OCI-LY1 (cell line): ENCODE data around the gene PLAAT5.
"Not testable (repeated sequence)": the region's sequence is repeated elsewhere in the genome, so short reads cannot be mapped to it uniquely, and the experiment has no call there.

Source experiments
- H2AFZ ChIP-seq: fragments of 200-600 bp; sonication (generic), shearing (Covaris generic); 2 replicates; pipeline ENCODE4 v1.6.0; 2014; ENCODE audit warnings: antibody characterized with exemption, mild to moderate bottlenecking, low read length
- H3F3A ChIP-seq: fragments of 200-600 bp; sonication (generic), shearing (Covaris generic); 2 replicates; pipeline ENCODE4 v1.6.0; 2014; ENCODE audit warnings: mild to moderate bottlenecking, antibody characterized with exemption, low read length, moderate library complexity; ENCODE audit not compliant: insufficient read depth
- H3K27ac ChIP-seq: fragments of 200-600 bp; sonication (generic); 2 replicates; pipeline ENCODE4 v1.5.1; 2014; ENCODE audit warnings: low read length, mixed run types, mild to moderate bottlenecking, low read depth; ENCODE audit not compliant: poor library complexity, severe bottlenecking
- H3K27me3 ChIP-seq: fragments of 200-600 bp; sonication (generic); 2 replicates; pipeline ENCODE4 v1.6.0; 2014; ENCODE audit warnings: antibody characterized with exemption, mild to moderate bottlenecking, low read length, moderate library complexity; ENCODE audit not compliant: insufficient read depth
- H3K36me3 ChIP-seq: fragments of 200-600 bp; sonication (generic); 2 replicates; pipeline ENCODE4 v1.6.1; 2014; ENCODE audit warnings: mild to moderate bottlenecking, antibody characterized with exemption, low read length, moderate library complexity, mixed read lengths; ENCODE audit not compliant: insufficient read depth
- H3K4me1 ChIP-seq: fragments of 200-600 bp; sonication (generic); 2 replicates; pipeline ENCODE4 v1.5.1; 2014; ENCODE audit warnings: mild to moderate bottlenecking, low read length, moderate library complexity; ENCODE audit not compliant: insufficient read depth, severe bottlenecking
- H3K4me2 ChIP-seq: fragments of 200-600 bp; sonication (generic), shearing (Covaris generic); 2 replicates; pipeline ENCODE4 v1.6.1; 2014; ENCODE audit warnings: low read length
- H3K4me3 ChIP-seq: fragments of 200-600 bp; sonication (generic); 2 replicates; pipeline ENCODE4 v1.5.1; 2014; ENCODE audit warnings: low read length, low read depth, mild to moderate bottlenecking, mixed read lengths; ENCODE audit not compliant: poor library complexity, severe bottlenecking
- H3K79me2 ChIP-seq: fragments of 200-600 bp; shearing (Covaris generic); 2 replicates; pipeline ENCODE4 v1.6.1; 2016; ENCODE audit warnings: mixed run types, low read length, mixed read lengths; ENCODE audit not compliant: insufficient read depth
- H3K9ac ChIP-seq: fragments of 200-600 bp; sonication (generic), shearing (Covaris generic); 2 replicates; pipeline ENCODE4 v1.6.1; 2014; ENCODE audit warnings: mild to moderate bottlenecking, low read length, mixed read lengths
- H3K9me2 ChIP-seq: fragments of 200-600 bp; sonication (generic), shearing (Covaris generic); 2 replicates; pipeline ENCODE4 v1.6.1; 2014; ENCODE audit warnings: low read depth, mild to moderate bottlenecking, low read length, mixed read lengths
- H3K9me3 ChIP-seq: fragments of 200-600 bp; shearing (Covaris generic); 2 replicates; pipeline ENCODE4 v1.6.1; 2014; ENCODE audit warnings: low read length, mixed read lengths
- H4K20me1 ChIP-seq: fragments of 200-600 bp; sonication (generic), shearing (Covaris generic); 2 replicates; pipeline ENCODE4 v1.6.0; 2016; ENCODE audit warnings: mild to moderate bottlenecking, low read length; ENCODE audit not compliant: insufficient read depth
- EZH2 ChIP-seq: fragments of 200-600 bp; sonication (generic), shearing (Covaris generic); IDR thresholded peaks from 2 replicates; pipeline ENCODE4 v1.8.0; 2017; ENCODE audit warnings: borderline replicate concordance, mixed run types, mild to moderate bottlenecking, antibody characterized with exemption, low read length, moderate library complexity, mixed read lengths
- TF ChIP-seq, protein P1 (sequence below): fragments of 200-600 bp; sonication (generic), shearing (Covaris generic); IDR thresholded peaks from 2 replicates; pipeline ENCODE4 v1.5.1; 2017; ENCODE audit warnings: mild to moderate bottlenecking, antibody characterized with exemption, low read length, moderate library complexity, mixed read lengths

PLAAT5 gene

DNA sequence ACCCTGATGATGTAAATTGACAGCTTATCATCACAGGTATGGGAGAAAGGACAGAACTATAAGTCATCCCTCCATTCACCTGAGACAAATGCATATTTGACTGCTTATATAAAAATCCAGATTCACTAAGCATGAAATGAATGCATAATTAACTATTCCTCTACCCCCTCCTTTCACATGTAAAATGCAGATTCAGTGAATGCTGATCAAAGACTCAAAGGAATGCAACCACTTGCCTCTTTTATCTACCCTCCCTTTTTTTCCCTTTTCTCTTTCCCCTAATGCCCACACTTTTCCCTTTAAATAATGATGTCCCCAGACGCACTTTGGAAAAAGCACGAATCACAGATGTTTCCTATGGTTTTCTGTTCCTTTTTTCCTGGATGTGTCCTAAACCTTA lies 41.1 kb upstream of the PLAAT5 start:
- Histone ChIP-seq H3K9me2 (no peaks in the 10 kb centered on the region), H3K4me2 (no peak overlapping the region), H3K4me1 (peaks cover 9% of the 10 kb centered on the region), H3K36me3 (no peaks in the 10 kb centered on the region), H2AFZ (no peak overlapping the region), H3K27ac (no peak overlapping the region), H3K27me3 (no peaks in the 10 kb centered on the region), H3K79me2 (no peaks in the 10 kb centered on the region), H4K20me1 (no peaks in the 10 kb centered on the region), H3K9me3 (no peaks in the 10 kb centered on the region), H3K4me3 (no peak overlapping the region), H3K9ac (no peak overlapping the region), H3F3A (no peaks in the 10 kb centered on the region)
- TF ChIP-seq, protein P1, sequence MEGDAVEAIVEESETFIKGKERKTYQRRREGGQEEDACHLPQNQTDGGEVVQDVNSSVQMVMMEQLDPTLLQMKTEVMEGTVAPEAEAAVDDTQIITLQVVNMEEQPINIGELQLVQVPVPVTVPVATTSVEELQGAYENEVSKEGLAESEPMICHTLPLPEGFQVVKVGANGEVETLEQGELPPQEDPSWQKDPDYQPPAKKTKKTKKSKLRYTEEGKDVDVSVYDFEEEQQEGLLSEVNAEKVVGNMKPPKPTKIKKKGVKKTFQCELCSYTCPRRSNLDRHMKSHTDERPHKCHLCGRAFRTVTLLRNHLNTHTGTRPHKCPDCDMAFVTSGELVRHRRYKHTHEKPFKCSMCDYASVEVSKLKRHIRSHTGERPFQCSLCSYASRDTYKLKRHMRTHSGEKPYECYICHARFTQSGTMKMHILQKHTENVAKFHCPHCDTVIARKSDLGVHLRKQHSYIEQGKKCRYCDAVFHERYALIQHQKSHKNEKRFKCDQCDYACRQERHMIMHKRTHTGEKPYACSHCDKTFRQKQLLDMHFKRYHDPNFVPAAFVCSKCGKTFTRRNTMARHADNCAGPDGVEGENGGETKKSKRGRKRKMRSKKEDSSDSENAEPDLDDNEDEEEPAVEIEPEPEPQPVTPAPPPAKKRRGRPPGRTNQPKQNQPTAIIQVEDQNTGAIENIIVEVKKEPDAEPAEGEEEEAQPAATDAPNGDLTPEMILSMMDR, result no peak
- no peak for TF ChIP-seq EZH2

DNA sequence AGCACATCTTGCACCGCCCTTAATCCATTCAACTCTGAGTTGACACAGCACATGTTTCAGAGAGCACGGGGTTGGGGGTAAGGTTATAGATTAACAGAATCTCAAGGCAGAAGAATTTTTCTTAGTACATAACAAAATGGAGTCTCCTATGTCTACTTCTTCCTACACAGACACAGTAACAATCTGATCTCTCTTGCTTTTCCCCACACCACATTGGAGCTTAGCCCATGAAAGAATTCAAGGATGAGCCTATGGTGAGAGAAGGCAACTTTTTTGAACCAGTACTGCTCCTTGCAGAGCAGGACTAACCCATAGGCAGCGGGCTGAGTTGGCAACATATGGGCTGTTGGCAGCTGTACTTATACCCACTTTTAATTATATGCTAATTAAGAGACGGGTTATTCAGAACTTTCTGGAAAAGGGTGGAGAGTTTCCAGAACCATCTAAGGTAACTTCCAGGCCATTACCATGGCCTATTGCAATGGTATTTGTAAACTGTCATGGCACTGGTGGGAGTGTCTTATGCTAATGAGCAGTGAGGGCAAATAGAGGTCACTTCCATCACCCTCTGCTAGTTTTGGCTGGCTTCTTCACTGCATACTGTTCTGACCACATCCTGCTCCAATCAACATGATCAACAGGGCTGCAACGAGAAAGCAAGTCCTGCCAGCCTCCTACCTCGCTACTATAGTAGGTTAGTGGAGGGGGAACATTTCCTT lies 40.3 kb upstream of the PLAAT5 start:
- not testable (repeated sequence) for H3K79me2 ChIP-seq, H3K9ac ChIP-seq, H3F3A ChIP-seq, H4K20me1 ChIP-seq, H3K9me3 ChIP-seq, H3K4me2 ChIP-seq, H3K9me2 ChIP-seq, H3K4me3 ChIP-seq, H3K36me3 ChIP-seq, H3K4me1 ChIP-seq, H3K27ac ChIP-seq, H2AFZ ChIP-seq, H3K27me3 ChIP-seq

DNA sequence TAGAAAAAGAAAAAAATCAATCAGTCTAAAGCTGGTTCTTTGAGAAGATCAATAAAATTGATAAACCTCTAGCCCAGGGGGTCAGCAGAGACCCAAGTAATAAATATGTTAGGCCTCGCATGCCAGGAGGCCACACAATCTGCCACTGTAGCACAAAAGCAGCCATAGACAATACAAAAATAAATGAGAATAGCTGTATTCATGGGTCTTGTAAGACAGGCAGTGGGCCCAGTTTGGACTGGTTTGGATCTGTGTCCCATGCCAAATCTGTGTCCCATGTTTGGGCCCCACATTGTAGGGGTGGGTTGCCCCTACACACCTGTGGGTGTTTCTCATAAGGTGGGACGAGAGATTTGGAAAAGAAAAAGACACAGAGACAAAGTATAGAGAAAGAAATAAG lies 39.1 kb upstream of the PLAAT5 start:
- no peak overlapping the region for H2AFZ ChIP-seq
- no peaks in the 10 kb centered on the region for H3K4me1 ChIP-seq
- no peaks in the 10 kb centered on the region for H3F3A ChIP-seq
- H3K4me2 ChIP-seq, result no peak overlapping the region
- H4K20me1 ChIP-seq, result no peaks in the 10 kb centered on the region
- H3K27ac ChIP-seq, result no peak overlapping the region
- H3K9me3 ChIP-seq, result no peaks in the 10 kb centered on the region
- H3K9me2 ChIP-seq, result no peaks in the 10 kb centered on the region
- H3K9ac ChIP-seq, result no peak overlapping the region
- TF ChIP-seq, protein P1, result no peak
- TF ChIP-seq EZH2, result no peak
- no peak overlapping the region for H3K4me3 ChIP-seq
- no peaks in the 10 kb centered on the region for H3K79me2 ChIP-seq
- H3K36me3 ChIP-seq, result no peaks in the 10 kb centered on the region
- H3K27me3 ChIP-seq, result no peaks in the 10 kb centered on the region

DNA sequence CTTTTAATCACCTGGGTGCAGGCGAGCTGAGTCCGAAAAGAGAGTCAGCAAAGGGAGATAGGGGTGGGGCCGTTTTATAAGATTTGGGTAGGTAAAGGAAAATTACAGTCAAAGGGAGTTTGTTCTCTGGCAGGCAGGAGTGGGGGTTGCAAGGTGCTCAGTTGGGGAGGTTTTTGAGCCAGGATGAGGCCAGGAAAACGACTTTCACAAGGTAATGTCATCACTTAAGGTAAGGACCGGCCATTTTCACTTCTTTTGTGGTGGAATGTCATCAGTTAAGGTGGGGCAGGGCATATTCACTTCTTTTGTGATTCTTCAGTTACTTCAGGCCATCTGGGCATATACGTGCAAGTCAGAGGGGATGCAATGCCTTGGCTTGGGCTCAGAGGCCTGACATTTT lies 38.4 kb upstream of the PLAAT5 start:
- not testable (repeated sequence) for H3K4me3 ChIP-seq, H3K27ac ChIP-seq, H3K9me2 ChIP-seq, H3K4me1 ChIP-seq, H3K27me3 ChIP-seq, H3F3A ChIP-seq, H3K9me3 ChIP-seq, H3K9ac ChIP-seq, H3K79me2 ChIP-seq, H3K4me2 ChIP-seq, H4K20me1 ChIP-seq, H3K36me3 ChIP-seq, H2AFZ ChIP-seq

DNA sequence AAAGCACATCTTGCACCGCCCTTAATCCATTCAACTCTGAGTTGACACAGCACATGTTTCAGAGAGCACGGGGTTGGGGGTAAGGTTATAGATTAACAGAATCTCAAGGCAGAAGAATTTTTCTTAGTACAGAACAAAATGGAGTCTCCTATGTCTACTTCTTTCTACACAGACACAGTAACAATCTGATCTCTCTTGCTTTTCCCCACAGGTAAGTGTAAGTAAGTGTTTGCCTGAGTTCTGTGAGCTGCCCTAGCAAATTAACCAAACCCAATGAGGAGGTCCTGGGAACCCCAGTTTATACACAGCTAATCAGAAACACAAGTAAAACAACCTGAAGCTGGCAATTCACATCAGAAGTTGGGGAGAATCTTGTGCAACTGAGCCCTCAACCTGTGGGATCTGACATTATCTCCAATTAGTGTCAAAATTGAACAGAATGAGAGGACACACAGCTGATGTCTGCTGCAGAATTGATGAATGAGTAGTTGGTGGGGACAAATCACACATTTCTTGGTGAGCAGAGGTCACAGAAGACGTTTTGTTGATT lies 37.8 kb upstream of the PLAAT5 start:
- not testable (repeated sequence) for H3K79me2 ChIP-seq, H3K36me3 ChIP-seq, H3K27me3 ChIP-seq, H3K27ac ChIP-seq, H2AFZ ChIP-seq, H3F3A ChIP-seq, H3K9me3 ChIP-seq, H3K4me2 ChIP-seq, H3K4me1 ChIP-seq, H4K20me1 ChIP-seq, H3K4me3 ChIP-seq, H3K9ac ChIP-seq, H3K9me2 ChIP-seq

DNA sequence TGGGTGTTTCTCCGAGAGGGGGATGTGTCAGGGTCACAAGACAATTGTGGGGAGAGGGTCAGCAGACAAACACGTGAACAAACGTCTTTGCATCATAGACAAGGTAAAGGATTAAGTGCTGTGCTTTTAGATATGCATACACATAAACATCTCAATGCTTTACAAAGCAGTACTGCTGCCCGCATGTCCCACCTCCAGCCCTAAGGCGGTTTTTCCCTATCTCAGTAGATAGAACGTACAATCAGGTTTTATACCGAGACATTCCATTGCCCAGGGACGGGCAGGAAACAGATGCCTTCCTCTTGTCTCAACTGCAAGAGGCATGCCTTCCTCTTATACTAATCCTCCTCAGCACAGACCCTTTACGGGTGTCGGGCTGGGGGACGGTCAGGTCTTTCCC lies 37.2 kb upstream of the PLAAT5 start:
- H3K4me1 ChIP-seq, H3K36me3 ChIP-seq, H3K79me2 ChIP-seq, H3K4me3 ChIP-seq, H3K9me3 ChIP-seq, H3F3A ChIP-seq, H3K27ac ChIP-seq, H3K4me2 ChIP-seq, H3K9ac ChIP-seq, H4K20me1 ChIP-seq, H2AFZ ChIP-seq, H3K9me2 ChIP-seq, H3K27me3 ChIP-seq: not testable (repeated sequence)
